Trophoblast cell (in vitro differentiated cells and primary cell): ENCODE data around the gene NEU4. TPM values are rescaled to one million over a fixed set of nuclear protein-coding genes. Genes with fewer than 3 reads are reported as not detected.
"Not testable (repeated sequence)": the region's sequence is repeated elsewhere in the genome, so short reads cannot be mapped to it uniquely, and the experiment has no call there.

ENCODE experiments used
- DNase-seq, 2 donors: peaks; one replicate each; pipeline ENCODE4 v3.0.0-alpha.2; 2016
- H2AFZ ChIP-seq: 2 replicates; pipeline ENCODE4 v1.6.1; 2013; ENCODE audit warnings: low read length, moderate library complexity, mild to moderate bottlenecking; ENCODE audit not compliant: insufficient read depth, poor library complexity
- H2AK5ac ChIP-seq: 2 replicates; pipeline ENCODE4 v1.6.1; 2013; ENCODE audit warnings: mild to moderate bottlenecking, low read length
- H2BK120ac ChIP-seq: 2 replicates; pipeline ENCODE4 v1.6.1; 2013; ENCODE audit warnings: low read length, mild to moderate bottlenecking, moderate library complexity; ENCODE audit not compliant: insufficient read depth, poor library complexity
- H2BK12ac ChIP-seq: 2 replicates; pipeline ENCODE4 v1.6.1; 2013; ENCODE audit warnings: mild to moderate bottlenecking, low read length, moderate library complexity
- H2BK5ac ChIP-seq: 2 replicates; pipeline ENCODE4 v1.6.1; 2013; ENCODE audit warnings: low read length, low read depth, moderate library complexity, mild to moderate bottlenecking; ENCODE audit not compliant: poor library complexity
- H3K14ac ChIP-seq: 2 replicates; pipeline ENCODE4 v1.6.1; 2013; ENCODE audit warnings: mild to moderate bottlenecking, low read length
- H3K18ac ChIP-seq: 2 replicates; pipeline ENCODE4 v1.6.1; 2013; ENCODE audit warnings: mild to moderate bottlenecking, low read length
- H3K23ac ChIP-seq: 2 replicates; pipeline ENCODE4 v1.6.1; 2013; ENCODE audit warnings: low read length
- H3K27ac ChIP-seq: 2 replicates; pipeline ENCODE4 v1.5.1; 2013; ENCODE audit warnings: low read depth, mild to moderate bottlenecking, inconsistent platforms, low read length, moderate library complexity
- H3K27me3 ChIP-seq: 2 replicates; pipeline ENCODE4 v1.6.1; 2013; ENCODE audit warnings: inconsistent platforms, mild to moderate bottlenecking, low read length, moderate library complexity; ENCODE audit not compliant: insufficient read depth
- H3K36me3 ChIP-seq, 2 experiments: 1 replicate in 1 of 2; 2 replicates in 1 of 2; pipeline ENCODE4 v1.6.1; 2013; ENCODE audit warnings: low read length in 2 of 2, mild to moderate bottlenecking in 2 of 2, moderate library complexity in 1 of 2; ENCODE audit not compliant: insufficient read depth in 2 of 2, control insufficient read depth in 1 of 2
- H3K4ac ChIP-seq: 2 replicates; pipeline ENCODE4 v1.6.1; 2013; ENCODE audit warnings: low read depth, mild to moderate bottlenecking, low read length, moderate library complexity
- H3K4me1 ChIP-seq, 2 experiments: 1 replicate in 1 of 2; 2 replicates in 1 of 2; pipeline ENCODE4 v1.6.1; 2013; ENCODE audit warnings: low read length in 2 of 2, mild to moderate bottlenecking in 2 of 2, moderate library complexity in 1 of 2; ENCODE audit not compliant: insufficient read depth in 2 of 2, control insufficient read depth in 1 of 2
- H3K4me2 ChIP-seq: 2 replicates; pipeline ENCODE4 v1.6.1; 2013; ENCODE audit warnings: inconsistent platforms, mild to moderate bottlenecking, low read length, moderate library complexity
- H3K4me3 ChIP-seq: 2 replicates; pipeline ENCODE4 v1.5.1; 2013; ENCODE audit warnings: mild to moderate bottlenecking, low read depth, low read length, inconsistent platforms
- H3K79me1 ChIP-seq: one replicate; pipeline ENCODE4 v1.6.1; 2013; ENCODE audit warnings: low read length
- H3K79me2 ChIP-seq: 2 replicates; pipeline ENCODE4 v1.6.1; 2013; ENCODE audit warnings: low read length, mild to moderate bottlenecking; ENCODE audit not compliant: control insufficient read depth, insufficient read depth, poor library complexity
- H3K9ac ChIP-seq: 2 replicates; pipeline ENCODE4 v1.6.1; 2013; ENCODE audit warnings: mild to moderate bottlenecking, low read length
- H3K9me3 ChIP-seq: 2 replicates; pipeline ENCODE4 v1.6.1; 2013; ENCODE audit warnings: low read depth, mild to moderate bottlenecking, control low read depth, inconsistent platforms, low read length; ENCODE audit not compliant: insufficient read depth
- H4K12ac ChIP-seq: 2 replicates; pipeline ENCODE4 v1.6.1; 2013; ENCODE audit warnings: low read depth, mild to moderate bottlenecking, low read length, moderate library complexity
- H4K8ac ChIP-seq: 2 replicates; pipeline ENCODE4 v1.6.1; 2013; ENCODE audit warnings: low read depth, mild to moderate bottlenecking, low read length, moderate library complexity
- H4K91ac ChIP-seq: one replicate; pipeline ENCODE4 v1.6.1; 2013; ENCODE audit warnings: low read depth, mild to moderate bottlenecking, low read length, moderate library complexity
- WGBS: extraction: QIAGEN DNeasy Blood & Tissue Kit; methylation state at CpG from one replicate; pipeline ENCODE4 v1.1.7; 2013; ENCODE audit warnings: missing lambda C conversion rate; ENCODE audit not compliant: insufficient read length, insufficient coverage; ENCODE audit errors: extremely low coverage; 5-methylcytosine and 5-hydroxymethylcytosine counted together
- polyA plus RNA-seq: library from polyadenylated mRNA; stranded (reverse); fragments of 200-250 nt; gene quantifications from 2 replicates; pipeline ENCODE4 v1.2.3, GENCODE V29; 2013

NEU4 gene
- polyA plus RNA-seq = 0.11 and 0.19 TPM in 2 replicates

GRCh38 chr2:241808721-241809382 is at the start of gene NEU4:
NEU4 (plus strand) TSS chr2:241809193; CDS start chr2:241814485, 5,292 bp downstream.
- Histone ChIP-seq H4K8ac (no peak within 1 kb of the TSS), H3K36me3 (no peaks in the 10 kb centered on the region), H2BK5ac (no peak within 1 kb of the TSS), H3K27ac (no peak within 1 kb of the TSS), H3K9ac (no peak within 1 kb of the TSS), H3K23ac (no peak within 1 kb of the TSS), H3K27me3 (no peaks in the 10 kb centered on the region), H3K4me3 (no peak within 1 kb of the TSS), H2AK5ac (no peak within 1 kb of the TSS), H4K12ac (no peak within 1 kb of the TSS), H3K18ac (no peak within 1 kb of the TSS), H3K9me3 (peaks cover 5% of the 10 kb centered on the region), H2BK120ac (no peak within 1 kb of the TSS), H3K79me1 (peaks cover 5% of the 10 kb centered on the region), H3K4me1 (peaks cover 4% of the 10 kb centered on the region in 2 experiments), H4K91ac (no peak within 1 kb of the TSS), H3K79me2 (no peaks in the 10 kb centered on the region), H3K4ac (no peak within 1 kb of the TSS), H2AFZ (no peak within 1 kb of the TSS), H3K4me2 (no peak within 1 kb of the TSS), H2BK12ac (no peak within 1 kb of the TSS), H3K14ac (no peak within 1 kb of the TSS)
- no peak for DNase-seq
- WGBS = no CpG with 5 or more reads among the region's 31 CpGs

- not testable (repeated sequence) for DNase-seq, H3K18ac ChIP-seq, H4K12ac ChIP-seq, H3K79me2 ChIP-seq, H3K4me2 ChIP-seq, H3K27me3 ChIP-seq, H4K8ac ChIP-seq, H3K23ac ChIP-seq, H3K14ac ChIP-seq, H3K9ac ChIP-seq, H2AFZ ChIP-seq, H4K91ac ChIP-seq, H3K4ac ChIP-seq, H3K4me3 ChIP-seq, H3K27ac ChIP-seq, H2BK12ac ChIP-seq, H2BK5ac ChIP-seq, H3K79me1 ChIP-seq, H3K9me3 ChIP-seq, H2BK120ac ChIP-seq, H2AK5ac ChIP-seq
- Histone ChIP-seq H3K4me1 (peaks cover 7 to 13% of the 10 kb centered on the region in 2 experiments), H3K36me3 (peaks cover 14 to 22% of the 10 kb centered on the region in 2 experiments)
- no CpG with 5 or more reads among the region's 16 CpGs for WGBS
Measured at GRCh38 chr2:241759893-241760292, 49.1 kb upstream of the NEU4 start.

- H3K27me3 ChIP-seq = no peaks in the 10 kb centered on the region
- no peak overlapping the region for H3K23ac ChIP-seq
- DNase-seq = no peak
- H4K91ac ChIP-seq = no peak overlapping the region
- WGBS = no CpG with 5 or more reads among the region's 17 CpGs
- no peak overlapping the region for H3K4ac ChIP-seq
- peaks cover 4% of the 10 kb centered on the region for H3K9me3 ChIP-seq
- H4K8ac ChIP-seq = no peak overlapping the region
- no peak overlapping the region for H3K14ac ChIP-seq
- H3K4me2 ChIP-seq = no peak overlapping the region
- no peak overlapping the region for H2BK5ac ChIP-seq
- H3K18ac ChIP-seq = no peak overlapping the region
- no peak overlapping the region for H2AFZ ChIP-seq
- peaks cover 7 to 15% of the 10 kb centered on the region in 2 experiments for H3K4me1 ChIP-seq
- H3K4me3 ChIP-seq = no peak overlapping the region
- no peak overlapping the region for H2AK5ac ChIP-seq
- H3K36me3 ChIP-seq = peaks cover 10 to 17% of the 10 kb centered on the region in 2 experiments
- no peak overlapping the region for H2BK12ac ChIP-seq
- H2BK120ac ChIP-seq = no peak overlapping the region
- H3K27ac ChIP-seq = no peak overlapping the region
- no peak overlapping the region for H4K12ac ChIP-seq
- no peaks in the 10 kb centered on the region for H3K79me1 ChIP-seq
- H3K9ac ChIP-seq = no peak overlapping the region
- H3K79me2 ChIP-seq = no peaks in the 10 kb centered on the region
Measured at GRCh38 chr2:241760301-241760771, 48.7 kb upstream of the NEU4 start.

DNA sequence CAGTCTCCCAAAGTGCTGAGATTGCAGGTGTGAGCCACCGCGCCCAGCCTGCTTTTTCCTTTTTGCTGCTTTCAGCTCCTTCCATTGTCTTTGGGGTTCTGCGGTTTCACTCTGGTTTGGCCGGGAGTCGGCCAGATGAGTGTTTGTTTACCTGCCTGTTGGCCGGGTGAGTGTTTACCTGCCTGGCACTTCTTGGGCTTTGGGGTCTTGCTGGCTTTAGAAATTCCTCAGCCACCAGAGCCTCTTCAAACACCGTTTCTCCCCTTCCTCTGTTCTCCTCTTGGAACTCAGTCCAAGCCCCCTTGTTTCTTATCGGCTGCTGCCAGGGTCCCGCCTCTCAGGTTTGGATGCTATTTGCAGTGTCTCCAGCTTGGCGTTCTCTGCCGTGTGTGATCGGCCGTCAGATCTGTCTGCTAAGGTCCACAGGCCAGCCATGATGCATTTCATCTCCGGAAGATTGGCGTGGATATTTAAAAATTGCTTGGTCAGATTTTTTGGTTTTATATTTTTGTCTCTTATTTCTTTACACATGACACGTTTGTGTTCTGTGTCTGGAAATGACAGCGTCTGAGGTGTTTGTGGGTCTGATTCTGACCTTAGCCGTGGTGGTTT is 46.6 kb upstream of the NEU4 start:
- peaks cover 4% of the 10 kb centered on the region for H3K9me3 ChIP-seq
- no peak overlapping the region for H3K23ac ChIP-seq
- H2BK120ac ChIP-seq = no peak overlapping the region
- H4K91ac ChIP-seq = no peak overlapping the region
- no peak overlapping the region for H2AFZ ChIP-seq
- no peak for DNase-seq
- H3K4me1 ChIP-seq = peaks cover 7 to 15% of the 10 kb centered on the region in 2 experiments
- H2BK5ac ChIP-seq = no peak overlapping the region
- H4K12ac ChIP-seq = no peak overlapping the region
- peaks cover 3 to 8% of the 10 kb centered on the region in 2 experiments for H3K36me3 ChIP-seq
- H3K4ac ChIP-seq = no peak overlapping the region
- H3K79me2 ChIP-seq = no peaks in the 10 kb centered on the region
- H3K79me1 ChIP-seq = no peaks in the 10 kb centered on the region
- no peak overlapping the region for H3K18ac ChIP-seq
- no peak overlapping the region for H3K14ac ChIP-seq
- H4K8ac ChIP-seq = no peak overlapping the region
- no peaks in the 10 kb centered on the region for H3K27me3 ChIP-seq
- no CpG with 5 or more reads among the region's 18 CpGs for WGBS
- no peak overlapping the region for H3K27ac ChIP-seq
- H3K4me2 ChIP-seq = no peak overlapping the region
- H3K9ac ChIP-seq = no peak overlapping the region
- H2BK12ac ChIP-seq = no peak overlapping the region
- no peak overlapping the region for H2AK5ac ChIP-seq
- no peak overlapping the region for H3K4me3 ChIP-seq
